HEK293 (cell line): ENCODE measurements around the gene CACNA1F.

Experiments used
- CTCF ChIA-PET: fragments of 350-600 bp; formaldehyde crosslinking; extraction: SDS; loops from one replicate; lab custom pipeline; 2021; ENCODE audit warnings: antibody characterized with exemption; lab: Yijun Ruan, JAX
- POLR2A ChIA-PET: fragments of 300-600 bp; formaldehyde crosslinking; extraction: SDS; loops from one replicate; lab custom pipeline; 2020; ENCODE audit warnings: antibody characterized with exemption, inconsistent platforms; lab: Yijun Ruan, JAX
- H3K27ac ChIP-seq: fragments of 200-500 bp; sonication (Bioruptor generic); 2 replicates; pipeline ENCODE4 v1.5.1; 2014; ENCODE audit warnings: low read depth, low read length, control low read depth, inconsistent platforms; ENCODE audit errors: extremely low read depth
- H3K36me3 ChIP-seq, 2 experiments: fragments of 200-500 bp in 1 of 2; sonication (Bioruptor generic) in 1 of 2; 1 replicate in 1 of 2; 2 replicates in 1 of 2; pipeline ENCODE4 v1.5.1; 2014 to 2017; ENCODE audit warnings: inconsistent platforms in 2 of 2, low read length in 2 of 2; ENCODE audit not compliant: control insufficient read depth in 2 of 2, insufficient read depth in 1 of 2
- H3K4me1 ChIP-seq: fragments of 200-500 bp; sonication (Bioruptor generic); 2 replicates; pipeline ENCODE4 v1.5.1; 2014; ENCODE audit warnings: mild to moderate bottlenecking, low read length, inconsistent platforms; ENCODE audit not compliant: control insufficient read depth, insufficient read depth
- H3K4me3 ChIP-seq: 2 replicates; pipeline ENCODE4 v1.5.1; 2011; ENCODE audit warnings: low read depth, mild to moderate bottlenecking, control low read depth, low read length, moderate library complexity
- H3K9me3 ChIP-seq: fragments of 200-500 bp; sonication (Bioruptor generic); 2 replicates; pipeline ENCODE4 v1.5.1; 2014; ENCODE audit warnings: low read depth, low read length, inconsistent platforms; ENCODE audit not compliant: control insufficient read depth, insufficient read depth
- KLF1 ChIP-seq: fragments of 450-650 bp; formaldehyde crosslinking; IDR thresholded peaks from 2 replicates; pipeline ENCODE4 v1.5.1; 2016; ENCODE audit warnings: missing biosample characterization, missing genetic modification characterization
- WT1 ChIP-seq: fragments of 450-650 bp; formaldehyde crosslinking; IDR thresholded peaks from 2 replicates; pipeline ENCODE4 v1.5.1; 2016; ENCODE audit warnings: missing biosample characterization, missing genetic modification characterization
- ZBTB20 ChIP-seq: fragments of 450-650 bp; formaldehyde crosslinking; IDR thresholded peaks from 2 replicates; pipeline ENCODE4 v1.5.1; 2016; ENCODE audit warnings: missing biosample characterization, missing genetic modification characterization
- ZFHX2 ChIP-seq: fragments of 450-650 bp; formaldehyde crosslinking; conservative IDR thresholded peaks from 2 replicates; pipeline ENCODE4 v1.5.1; 2016; ENCODE audit warnings: missing biosample characterization, missing genetic modification characterization
- ZNF114 ChIP-seq: fragments of 450-650 bp; formaldehyde crosslinking; IDR thresholded peaks from 2 replicates; pipeline ENCODE4 v1.5.0; 2017; ENCODE audit warnings: missing biosample characterization, missing genetic modification characterization
- ZNF157 ChIP-seq: fragments of 450-650 bp; formaldehyde crosslinking; IDR thresholded peaks from 2 replicates; pipeline ENCODE4 v1.5.1; 2016; ENCODE audit warnings: missing biosample characterization, missing genetic modification characterization
- ZNF211 ChIP-seq: fragments of 450-650 bp; formaldehyde crosslinking; IDR thresholded peaks from 2 replicates; pipeline ENCODE4 v1.5.1; 2016; ENCODE audit warnings: low read depth, missing biosample characterization, missing genetic modification characterization
- ZNF239 ChIP-seq: fragments of 450-650 bp; formaldehyde crosslinking; IDR thresholded peaks from 2 replicates; pipeline ENCODE4 v1.5.1; 2016; ENCODE audit warnings: missing biosample characterization, missing genetic modification characterization
- ZNF48 ChIP-seq: fragments of 450-650 bp; formaldehyde crosslinking; IDR thresholded peaks from 2 replicates; pipeline ENCODE4 v1.5.1; 2016; ENCODE audit warnings: missing biosample characterization, missing genetic modification characterization
- ZNF501 ChIP-seq: fragments of 450-650 bp; formaldehyde crosslinking; IDR thresholded peaks from 2 replicates; pipeline ENCODE4 v1.5.1; 2016; ENCODE audit warnings: missing biosample characterization, missing genetic modification characterization
- ZNF549 ChIP-seq: fragments of 450-650 bp; IDR thresholded peaks from 2 replicates; pipeline ENCODE4 v1.5.1; 2018; ENCODE audit warnings: missing biosample characterization, missing genetic modification characterization, mild to moderate bottlenecking, inconsistent platforms, moderate library complexity
- ZNF621 ChIP-seq: fragments of 450-650 bp; formaldehyde crosslinking; IDR thresholded peaks from 2 replicates; pipeline ENCODE4 v1.5.1; 2017; ENCODE audit warnings: missing biosample characterization, missing genetic modification characterization
- ZNF677 ChIP-seq: fragments of 450-650 bp; IDR thresholded peaks from 2 replicates; pipeline ENCODE4 v1.5.0; 2018; ENCODE audit warnings: missing biosample characterization, mild to moderate bottlenecking, missing genetic modification characterization, moderate library complexity
- ZNF747 ChIP-seq: fragments of 450-650 bp; formaldehyde crosslinking; IDR thresholded peaks from 2 replicates; pipeline ENCODE4 v1.5.1; 2016; ENCODE audit warnings: missing biosample characterization, missing genetic modification characterization
- ZSCAN30 ChIP-seq: fragments of 450-650 bp; IDR thresholded peaks from 2 replicates; pipeline ENCODE4 v1.5.1; 2018; ENCODE audit warnings: missing biosample characterization, mild to moderate bottlenecking, missing genetic modification characterization, moderate library complexity
- ZXDB ChIP-seq: fragments of 450-650 bp; formaldehyde crosslinking; IDR thresholded peaks from 2 replicates; pipeline ENCODE4 v1.5.1; 2016; ENCODE audit warnings: missing biosample characterization, missing genetic modification characterization
- TF ChIP-seq, protein P1 (sequence below): fragments of 450-650 bp; formaldehyde crosslinking; IDR thresholded peaks from 2 replicates; pipeline ENCODE4 v1.5.1; 2016; ENCODE audit warnings: missing biosample characterization, missing genetic modification characterization
- TF ChIP-seq, protein P2 (sequence below): fragments of 450-650 bp; formaldehyde crosslinking; IDR thresholded peaks from 2 replicates; pipeline ENCODE4 v1.5.1; 2016; ENCODE audit warnings: missing biosample characterization, missing genetic modification characterization, borderline replicate concordance
- TF ChIP-seq, protein P3 (sequence below): fragments of 450-650 bp; formaldehyde crosslinking; IDR thresholded peaks from 2 replicates; pipeline ENCODE4 v1.5.1; 2016; ENCODE audit warnings: missing biosample characterization, missing genetic modification characterization

Gene CACNA1F

DNA sequence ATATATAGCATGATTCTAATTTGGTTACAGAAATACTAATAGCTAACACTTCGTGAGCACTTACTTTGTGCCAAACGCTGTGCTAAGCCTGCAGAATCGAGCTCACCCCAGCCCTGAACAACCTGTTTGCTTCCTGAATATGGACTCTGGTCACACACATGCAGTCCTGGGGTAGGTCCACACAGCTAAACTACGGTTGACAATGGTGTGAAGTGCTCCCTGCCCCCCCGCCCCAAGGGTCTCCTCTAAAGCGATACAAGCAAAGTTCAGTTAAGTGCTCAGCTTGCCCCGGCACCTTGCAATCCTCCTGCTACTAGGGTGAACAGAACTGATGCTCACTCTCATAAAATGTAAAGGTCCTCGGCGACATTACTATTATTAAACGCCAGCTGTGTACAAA, 30.5 kb upstream of the CACNA1F start:
- CTCF ChIA-PET, result no interaction called here
- H3K4me1 ChIP-seq, result no peaks in the 10 kb centered on the region

DNA sequence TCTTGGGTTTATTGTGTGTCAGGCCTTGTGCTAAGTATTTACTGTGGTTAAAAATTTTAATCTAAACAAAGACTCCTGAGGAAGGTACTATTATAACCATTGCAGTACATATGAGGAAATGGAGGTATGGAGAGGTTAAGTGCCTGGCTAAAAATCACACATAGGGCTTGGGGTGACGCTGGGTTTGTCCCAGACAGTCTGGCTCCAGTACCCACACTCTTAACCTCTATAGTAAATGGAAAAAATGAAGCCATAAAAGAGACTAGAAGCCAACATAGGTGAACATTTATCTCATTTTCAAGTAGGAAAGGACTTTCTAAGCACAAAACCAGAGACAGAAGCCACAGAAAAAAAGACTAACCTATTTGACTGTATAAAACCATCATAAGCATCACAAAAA, 29.5 kb upstream of the CACNA1F start:
- H3K4me3 ChIP-seq, result no peak overlapping the region
- POLR2A ChIA-PET, result interaction anchor here (0.7 kb wide), 1 partner anchor 62 kb away, joined by 3 read pairs; no protein-coding TSS in a partner anchor
- H3K27ac ChIP-seq, result no peak overlapping the region
- no peaks in the 10 kb centered on the region for H3K36me3 ChIP-seq
- CTCF ChIA-PET, result no interaction called here
- TF ChIP-seq ZBTB20 (tag by site-specific recombination) (no peak), ZNF48 (tag by site-specific recombination) (no peak), WT1 (tag by site-specific recombination) (no peak), ZNF239 (tag by site-specific recombination) (no peak), ZFHX2 (tag by site-specific recombination) (no peak)
- no peaks in the 10 kb centered on the region for H3K9me3 ChIP-seq
- H3K4me1 ChIP-seq, result no peaks in the 10 kb centered on the region

More for the DNA sequence above, 30.5 kb upstream of the CACNA1F start:
- POLR2A ChIA-PET, result interaction anchor here (0.7 to 1.3 kb wide), 2 partner anchors 35 to 73 kb away, joined by 5 to 6 read pairs; no protein-coding TSS in a partner anchor
- Histone ChIP-seq H3K36me3 (no peaks in the 10 kb centered on the region), H3K27ac (no peak overlapping the region), H3K9me3 (no peaks in the 10 kb centered on the region)
- TF ChIP-seq ZSCAN30 (tag by site-specific recombination) (no peak), ZNF677 (tag by site-specific recombination) (no peak), ZNF114 (tag by site-specific recombination) (no peak), ZXDB (tag by site-specific recombination) (no peak), ZNF157 (tag by site-specific recombination) (no peak)
- TF ChIP-seq, protein P1, sequence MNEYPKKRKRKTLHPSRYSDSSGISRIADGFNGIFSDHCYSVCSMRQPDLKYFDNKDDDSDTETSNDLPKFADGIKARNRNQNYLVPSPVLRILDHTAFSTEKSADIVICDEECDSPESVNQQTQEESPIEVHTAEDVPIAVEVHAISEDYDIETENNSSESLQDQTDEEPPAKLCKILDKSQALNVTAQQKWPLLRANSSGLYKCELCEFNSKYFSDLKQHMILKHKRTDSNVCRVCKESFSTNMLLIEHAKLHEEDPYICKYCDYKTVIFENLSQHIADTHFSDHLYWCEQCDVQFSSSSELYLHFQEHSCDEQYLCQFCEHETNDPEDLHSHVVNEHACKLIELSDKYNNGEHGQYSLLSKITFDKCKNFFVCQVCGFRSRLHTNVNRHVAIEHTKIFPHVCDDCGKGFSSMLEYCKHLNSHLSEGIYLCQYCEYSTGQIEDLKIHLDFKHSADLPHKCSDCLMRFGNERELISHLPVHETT (tag by site-specific recombination), result no peak
- TF ChIP-seq, all 188 proteins: peak for 0
- no peak overlapping the region for H3K4me3 ChIP-seq

DNA sequence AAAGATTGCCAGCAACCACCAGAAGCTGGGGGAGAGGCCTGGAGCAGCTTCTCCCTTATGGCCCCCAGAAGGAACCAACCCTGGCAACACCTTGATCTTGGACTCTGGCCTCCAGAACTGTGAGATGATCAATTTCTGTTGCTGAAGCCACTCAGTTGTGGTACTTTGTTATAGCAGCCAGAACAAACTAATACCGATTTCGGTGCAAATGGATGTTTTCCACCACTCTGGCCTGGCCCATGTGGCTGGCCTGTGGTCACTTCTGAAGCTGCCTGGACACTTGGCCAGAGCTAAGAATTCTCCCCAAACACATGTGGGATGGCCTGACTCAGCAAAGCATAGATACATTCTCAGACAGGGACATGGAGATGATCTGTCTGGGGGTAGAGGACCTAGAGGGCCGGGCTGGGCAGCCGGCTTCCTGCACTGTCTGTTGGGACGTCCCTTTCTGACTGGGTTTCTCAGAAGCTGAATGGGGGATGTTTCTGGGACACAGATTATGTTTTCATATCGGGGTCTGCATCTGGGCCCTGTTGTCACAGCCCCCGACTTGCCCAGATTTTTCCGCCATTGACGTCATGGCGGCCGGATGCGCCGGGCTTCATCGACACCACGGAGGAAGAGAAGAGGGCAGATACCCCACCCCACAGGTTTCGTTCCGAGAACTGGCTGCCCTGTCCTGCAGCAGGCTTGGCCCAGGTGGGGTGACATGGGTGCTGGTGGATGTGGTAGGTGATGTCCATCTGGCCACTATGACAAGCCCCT, 27.3 kb upstream of the CACNA1F start:
- TF ChIP-seq KLF1, result no peak
- no peaks in the 10 kb centered on the region for H3K9me3 ChIP-seq
- H3K4me1 ChIP-seq, result no peaks in the 10 kb centered on the region
- POLR2A ChIA-PET, result interaction anchor here (3.0 kb wide), 1 partner anchor 9 kb away, joined by 11 read pairs; no protein-coding TSS in a partner anchor
- H3K4me3 ChIP-seq, result no peak overlapping the region
- no peak overlapping the region for H3K27ac ChIP-seq
- CTCF ChIA-PET, result no interaction called here
- no peaks in the 10 kb centered on the region for H3K36me3 ChIP-seq

DNA sequence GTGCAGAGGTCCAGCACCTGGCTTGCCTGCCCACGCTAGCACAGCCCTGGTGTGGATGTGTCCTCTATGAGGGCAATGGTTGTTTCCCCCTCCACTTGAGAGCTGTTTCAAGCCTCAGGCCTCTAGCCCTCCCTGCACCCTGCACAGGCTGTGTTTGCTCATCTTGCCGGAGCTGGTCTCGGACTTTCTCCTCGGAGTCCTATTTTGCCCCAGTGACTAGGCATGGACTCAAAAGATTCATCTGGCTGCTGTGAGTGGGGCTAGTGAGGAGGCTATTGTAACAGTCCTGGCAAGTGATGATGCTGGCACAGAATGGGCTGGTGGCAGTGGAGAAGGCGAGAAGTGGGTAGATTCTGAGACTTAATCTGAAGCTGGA, 25.6 kb upstream of the CACNA1F start:
- Histone ChIP-seq H3K36me3 (no peaks in the 10 kb centered on the region), H3K27ac (no peak overlapping the region), H3K4me3 (no peak overlapping the region), H3K4me1 (no peaks in the 10 kb centered on the region), H3K9me3 (no peaks in the 10 kb centered on the region)
- POLR2A ChIA-PET, result interaction anchor here (3.0 kb wide), 1 partner anchor 10 kb away, joined by 11 read pairs; no protein-coding TSS in a partner anchor
- CTCF ChIA-PET, result no interaction called here
- TF ChIP-seq ZNF621 (tag by site-specific recombination) (no peak), ZNF211 (no peak), ZNF549 (tag by site-specific recombination) (no peak), ZNF747 (tag by site-specific recombination) (no peak), ZNF501 (tag by site-specific recombination) (no peak)
- TF ChIP-seq, protein P2, sequence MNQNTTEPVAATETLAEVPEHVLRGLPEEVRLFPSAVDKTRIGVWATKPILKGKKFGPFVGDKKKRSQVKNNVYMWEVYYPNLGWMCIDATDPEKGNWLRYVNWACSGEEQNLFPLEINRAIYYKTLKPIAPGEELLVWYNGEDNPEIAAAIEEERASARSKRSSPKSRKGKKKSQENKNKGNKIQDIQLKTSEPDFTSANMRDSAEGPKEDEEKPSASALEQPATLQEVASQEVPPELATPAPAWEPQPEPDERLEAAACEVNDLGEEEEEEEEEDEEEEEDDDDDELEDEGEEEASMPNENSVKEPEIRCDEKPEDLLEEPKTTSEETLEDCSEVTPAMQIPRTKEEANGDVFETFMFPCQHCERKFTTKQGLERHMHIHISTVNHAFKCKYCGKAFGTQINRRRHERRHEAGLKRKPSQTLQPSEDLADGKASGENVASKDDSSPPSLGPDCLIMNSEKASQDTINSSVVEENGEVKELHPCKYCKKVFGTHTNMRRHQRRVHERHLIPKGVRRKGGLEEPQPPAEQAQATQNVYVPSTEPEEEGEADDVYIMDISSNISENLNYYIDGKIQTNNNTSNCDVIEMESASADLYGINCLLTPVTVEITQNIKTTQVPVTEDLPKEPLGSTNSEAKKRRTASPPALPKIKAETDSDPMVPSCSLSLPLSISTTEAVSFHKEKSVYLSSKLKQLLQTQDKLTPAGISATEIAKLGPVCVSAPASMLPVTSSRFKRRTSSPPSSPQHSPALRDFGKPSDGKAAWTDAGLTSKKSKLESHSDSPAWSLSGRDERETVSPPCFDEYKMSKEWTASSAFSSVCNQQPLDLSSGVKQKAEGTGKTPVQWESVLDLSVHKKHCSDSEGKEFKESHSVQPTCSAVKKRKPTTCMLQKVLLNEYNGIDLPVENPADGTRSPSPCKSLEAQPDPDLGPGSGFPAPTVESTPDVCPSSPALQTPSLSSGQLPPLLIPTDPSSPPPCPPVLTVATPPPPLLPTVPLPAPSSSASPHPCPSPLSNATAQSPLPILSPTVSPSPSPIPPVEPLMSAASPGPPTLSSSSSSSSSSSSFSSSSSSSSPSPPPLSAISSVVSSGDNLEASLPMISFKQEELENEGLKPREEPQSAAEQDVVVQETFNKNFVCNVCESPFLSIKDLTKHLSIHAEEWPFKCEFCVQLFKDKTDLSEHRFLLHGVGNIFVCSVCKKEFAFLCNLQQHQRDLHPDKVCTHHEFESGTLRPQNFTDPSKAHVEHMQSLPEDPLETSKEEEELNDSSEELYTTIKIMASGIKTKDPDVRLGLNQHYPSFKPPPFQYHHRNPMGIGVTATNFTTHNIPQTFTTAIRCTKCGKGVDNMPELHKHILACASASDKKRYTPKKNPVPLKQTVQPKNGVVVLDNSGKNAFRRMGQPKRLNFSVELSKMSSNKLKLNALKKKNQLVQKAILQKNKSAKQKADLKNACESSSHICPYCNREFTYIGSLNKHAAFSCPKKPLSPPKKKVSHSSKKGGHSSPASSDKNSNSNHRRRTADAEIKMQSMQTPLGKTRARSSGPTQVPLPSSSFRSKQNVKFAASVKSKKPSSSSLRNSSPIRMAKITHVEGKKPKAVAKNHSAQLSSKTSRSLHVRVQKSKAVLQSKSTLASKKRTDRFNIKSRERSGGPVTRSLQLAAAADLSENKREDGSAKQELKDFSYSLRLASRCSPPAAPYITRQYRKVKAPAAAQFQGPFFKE (tag by site-specific recombination), result no peak
- TF ChIP-seq, protein P3, sequence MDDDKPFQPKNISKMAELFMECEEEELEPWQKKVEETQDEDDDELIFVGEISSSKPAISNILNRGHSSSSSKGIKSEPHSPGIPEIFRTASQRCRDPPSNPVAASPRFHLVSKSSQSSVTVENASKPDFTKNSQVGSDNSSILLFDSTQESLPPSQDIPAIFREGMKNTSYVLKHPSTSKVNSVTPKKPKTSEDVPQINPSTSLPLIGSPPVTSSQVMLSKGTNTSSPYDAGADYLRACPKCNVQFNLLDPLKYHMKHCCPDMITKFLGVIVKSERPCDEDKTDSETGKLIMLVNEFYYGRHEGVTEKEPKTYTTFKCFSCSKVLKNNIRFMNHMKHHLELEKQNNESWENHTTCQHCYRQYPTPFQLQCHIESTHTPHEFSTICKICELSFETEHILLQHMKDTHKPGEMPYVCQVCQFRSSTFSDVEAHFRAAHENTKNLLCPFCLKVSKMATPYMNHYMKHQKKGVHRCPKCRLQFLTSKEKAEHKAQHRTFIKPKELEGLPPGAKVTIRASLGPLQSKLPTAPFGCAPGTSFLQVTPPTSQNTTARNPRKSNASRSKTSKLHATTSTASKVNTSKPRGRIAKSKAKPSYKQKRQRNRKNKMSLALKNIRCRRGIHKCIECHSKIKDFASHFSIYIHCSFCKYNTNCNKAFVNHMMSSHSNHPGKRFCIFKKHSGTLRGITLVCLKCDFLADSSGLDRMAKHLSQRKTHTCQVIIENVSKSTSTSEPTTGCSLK (tag by site-specific recombination), result no peak
